Stimulated activated CD8-positive, alpha-beta memory T cell treated with anti-CD3 and anti-CD28 coated beads, Interleukin-12 subunit alpha, Interleukin-12 subunit beta, amount 100 ng/mL, for 24 hours (primary cell): ENCODE results near the gene COQ2.

Source experiments
- DNase-seq: peaks from one replicate; pipeline ENCODE4 v3.0.0-alpha.2; 2020; ENCODE audit errors: extremely low read depth

The COQ2 gene

GRCh38 chr4:83216959-83217683 is 67.5 kb downstream of the COQ2 start:
- no peak for DNase-seq

DNA sequence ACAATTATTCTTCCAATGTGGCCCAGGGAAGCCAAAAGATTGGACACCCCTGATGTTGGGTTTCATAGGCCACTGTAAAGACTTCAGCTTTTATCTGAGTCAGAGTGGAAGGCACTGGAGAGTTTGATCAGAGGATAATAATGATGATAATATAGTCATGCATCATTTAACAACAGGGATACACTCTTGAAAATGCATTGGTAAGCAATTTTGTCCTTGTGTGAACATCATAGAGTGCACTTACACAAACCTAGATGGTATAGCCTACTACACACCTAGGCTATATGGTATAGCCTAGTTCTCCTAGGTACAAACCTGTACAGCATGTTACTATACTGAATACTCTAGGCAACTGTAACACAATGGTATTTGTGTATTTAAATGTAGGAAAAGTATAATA is 70.5 kb downstream of the COQ2 start:
- DNase-seq: no peak
